HCT116 (cell line): ENCODE results near the gene FYCO1. TPM values are rescaled to one million over a fixed set of nuclear protein-coding genes. Genes with fewer than 3 reads are reported as not detected.

Experiments
- ATAC-seq: fragments of 200-7000 bp; cut with Tn5 transposase; 2 replicates; pipeline ENCODE4 v1.9.1; 2020; ENCODE audit warnings: mild to moderate bottlenecking, moderate library complexity
- BruUV-seq: library from RNA; stranded (reverse); fragments of 400-500 nt; replicated peaks from 2 replicates; lab custom pipeline; 2021; lab: Mats Ljungman, UMichigan
- CTCF ChIA-PET: fragments of 300-600 bp; sonication (Branson Sonifier 250); formaldehyde crosslinking; loops from one replicate; lab custom pipeline; 2021; ENCODE audit warnings: antibody characterized with exemption; lab: Charles Lee
- POLR2A ChIA-PET: fragments of 300-600, 350-600 bp; sonication (Branson Sonifier 250); formaldehyde crosslinking; loops from one replicate; lab custom pipeline; 2021; ENCODE audit warnings: antibody characterized with exemption; lab: Charles Lee
- RAD21 ChIA-PET, 2 experiments: fragments of 300-600 bp; sonication (Branson Sonifier 250); formaldehyde crosslinking; loops; one replicate each; lab custom pipeline; 2023; ENCODE audit warnings: low total read pairs in 2 of 2; ENCODE audit not compliant: uncharacterized antibody in 2 of 2, unreplicated experiment in 2 of 2, low non-redundant PET in 1 of 2; lab: Charles Lee
- DNase-seq: peaks from one replicate; pipeline ENCODE4 v3.0.0-alpha.2; 2010; ENCODE audit warnings: low read depth, low spot score
- H2AFZ ChIP-seq: fragments of 200-600 bp; shearing (Covaris generic), sonication (generic); 2 replicates; pipeline ENCODE4 v1.6.1; 2017; ENCODE audit warnings: low read depth, mixed run types, mixed read lengths, antibody characterized with exemption, low read length; ENCODE audit not compliant: poor library complexity, severe bottlenecking
- H3K27ac ChIP-seq: 2 replicates; pipeline ENCODE4 v1.5.1; 2012; ENCODE audit warnings: low read depth, low read length
- H3K27me3 ChIP-seq: fragments of 200-600 bp; sonication (generic); 2 replicates; pipeline ENCODE4 v1.6.1; 2016; ENCODE audit warnings: mixed run types, low read length, mixed read lengths; ENCODE audit not compliant: insufficient read depth
- H3K36me3 ChIP-seq, 2 experiments: fragments of 200-500 bp in 1 of 2; fragments of 200-600 bp in 1 of 2; sonication (Bioruptor generic) in 1 of 2; sonication (generic) in 1 of 2; 2 replicates each; pipeline versions ENCODE4 v1.5.1 to v1.6.1; 2014 to 2016; ENCODE audit warnings: low read length in 2 of 2, inconsistent platforms in 1 of 2, mixed read lengths in 1 of 2, mixed run types in 1 of 2; ENCODE audit not compliant: insufficient read depth in 2 of 2, control insufficient read depth in 1 of 2
- H3K4me1 ChIP-seq, 2 experiments: fragments of 200-600 bp in 1 of 2; sonication (generic) in 1 of 2; 2 replicates each; pipeline versions ENCODE4 v1.5.1 to v1.6.1; 2012 to 2017; ENCODE audit warnings: low read length in 2 of 2, inconsistent platforms in 1 of 2, mild to moderate bottlenecking in 1 of 2, mixed read lengths in 1 of 2, mixed run types in 1 of 2, moderate library complexity in 1 of 2; ENCODE audit not compliant: insufficient read depth in 2 of 2, control insufficient read depth in 1 of 2
- H3K4me2 ChIP-seq: fragments of 200-600 bp; sonication (generic); 2 replicates; pipeline ENCODE4 v1.6.1; 2017; ENCODE audit warnings: mixed run types, low read length, mixed read lengths
- H3K4me3 ChIP-seq, 2 experiments: fragments of 200-600 bp in 1 of 2; sonication (generic) in 1 of 2; replicated peaks in 1 of 2; 2 replicates each; pipeline ENCODE4 v1.5.1; 2011 to 2016; ENCODE audit warnings: low read length in 2 of 2, control low read depth in 1 of 2, low read depth in 1 of 2, mild to moderate bottlenecking in 1 of 2, mixed read lengths in 1 of 2, mixed run types in 1 of 2
- H3K79me2 ChIP-seq: fragments of 200-600 bp; sonication (generic); 2 replicates; pipeline ENCODE4 v1.6.1; 2017; ENCODE audit warnings: mild to moderate bottlenecking, mixed run types, low read length, moderate library complexity, mixed read lengths; ENCODE audit not compliant: insufficient read depth
- H3K9ac ChIP-seq: fragments of 200-600 bp; sonication (generic); 2 replicates; pipeline ENCODE4 v1.6.1; 2016; ENCODE audit warnings: low read length, mixed read lengths
- H3K9me2 ChIP-seq: fragments of 200-600 bp; sonication (generic), shearing (Covaris generic); 2 replicates; pipeline ENCODE4 v1.6.1; 2017; ENCODE audit warnings: mixed run types, mild to moderate bottlenecking, moderate library complexity; ENCODE audit not compliant: insufficient read depth
- H3K9me3 ChIP-seq, 2 experiments: fragments of 200-500 bp in 1 of 2; fragments of 200-600 bp in 1 of 2; sonication (Bioruptor generic) in 1 of 2; sonication (generic) in 1 of 2; 2 replicates each; pipeline ENCODE4 v1.6.1; 2014 to 2017; ENCODE audit warnings: low read length in 2 of 2, mixed read lengths in 2 of 2, inconsistent platforms in 1 of 2, low read depth in 1 of 2, mild to moderate bottlenecking in 1 of 2, mixed run types in 1 of 2, moderate library complexity in 1 of 2; ENCODE audit not compliant: control insufficient read depth in 1 of 2, insufficient read depth in 1 of 2
- H4K20me1 ChIP-seq: fragments of 200-600 bp; sonication (generic), shearing (Covaris generic); 2 replicates; pipeline ENCODE4 v1.6.1; 2017; ENCODE audit warnings: mixed run types, mild to moderate bottlenecking, moderate library complexity; ENCODE audit not compliant: insufficient read depth
- EZH2 ChIP-seq: fragments of 200-600 bp; sonication (generic); IDR thresholded peaks from 2 replicates; pipeline ENCODE4 v1.6.1; 2017; ENCODE audit warnings: antibody characterized with exemption, mixed run types
- JUND ChIP-seq: IDR thresholded peaks from 2 replicates; pipeline ENCODE4 v1.6.1; 2012
- MAX ChIP-seq: IDR thresholded peaks from 2 replicates; pipeline ENCODE4 v1.6.1; 2012
- POLR2A ChIP-seq: IDR thresholded peaks from 2 replicates; pipeline ENCODE4 v1.7.0; 2011; ENCODE audit warnings: borderline replicate concordance; ENCODE audit not compliant: insufficient read depth, insufficient read length; ENCODE audit errors: extremely low read depth
- RAD21 ChIP-seq: IDR thresholded peaks from 2 replicates; pipeline ENCODE4 v1.6.1; 2012; ENCODE audit warnings: low read depth, mild to moderate bottlenecking
- SIN3A ChIP-seq: IDR thresholded peaks from 2 replicates; pipeline ENCODE4 v1.6.1; 2012; ENCODE audit warnings: low read depth
- TCF7L2 ChIP-seq: IDR thresholded peaks from 2 replicates; pipeline ENCODE4 v1.7.0; 2011; ENCODE audit warnings: borderline replicate concordance, inconsistent platforms; ENCODE audit not compliant: insufficient read depth, insufficient read length; ENCODE audit errors: extremely low read depth
- ZBTB33 ChIP-seq: IDR thresholded peaks from 2 replicates; pipeline ENCODE4 v1.6.1; 2011; ENCODE audit warnings: mild to moderate bottlenecking, low read length, moderate library complexity; ENCODE audit not compliant: insufficient replicate concordance; ENCODE audit errors: extremely low read depth
- ZFX ChIP-seq: fragments of 450-650 bp; IDR thresholded peaks from 2 replicates; pipeline ENCODE4 v1.6.1; 2017
- intact Hi-C: fragments of 100-400 bp; cut with micrococcal nuclease; formaldehyde crosslinking; loops from 2 replicates; pipeline ENCODE4 v1.10.0; 2022
- total RNA-seq: library from RNA; stranded (reverse); gene quantifications from one replicate; pipeline ENCODE4 v1.2.1, GENCODE V29; 2021; ENCODE audit not compliant: unreplicated experiment
- TF ChIP-seq, protein P1 (sequence below): IDR thresholded peaks from 2 replicates; pipeline ENCODE4 v1.6.1; 2012; ENCODE audit warnings: low read depth
- TF ChIP-seq, protein P2 (sequence below): IDR thresholded peaks from 2 replicates; pipeline ENCODE4 v1.6.1; 2012

The FYCO1 gene
- total RNA-seq, 1 experiment from 2014 or later, result 15.8 TPM

DNA sequence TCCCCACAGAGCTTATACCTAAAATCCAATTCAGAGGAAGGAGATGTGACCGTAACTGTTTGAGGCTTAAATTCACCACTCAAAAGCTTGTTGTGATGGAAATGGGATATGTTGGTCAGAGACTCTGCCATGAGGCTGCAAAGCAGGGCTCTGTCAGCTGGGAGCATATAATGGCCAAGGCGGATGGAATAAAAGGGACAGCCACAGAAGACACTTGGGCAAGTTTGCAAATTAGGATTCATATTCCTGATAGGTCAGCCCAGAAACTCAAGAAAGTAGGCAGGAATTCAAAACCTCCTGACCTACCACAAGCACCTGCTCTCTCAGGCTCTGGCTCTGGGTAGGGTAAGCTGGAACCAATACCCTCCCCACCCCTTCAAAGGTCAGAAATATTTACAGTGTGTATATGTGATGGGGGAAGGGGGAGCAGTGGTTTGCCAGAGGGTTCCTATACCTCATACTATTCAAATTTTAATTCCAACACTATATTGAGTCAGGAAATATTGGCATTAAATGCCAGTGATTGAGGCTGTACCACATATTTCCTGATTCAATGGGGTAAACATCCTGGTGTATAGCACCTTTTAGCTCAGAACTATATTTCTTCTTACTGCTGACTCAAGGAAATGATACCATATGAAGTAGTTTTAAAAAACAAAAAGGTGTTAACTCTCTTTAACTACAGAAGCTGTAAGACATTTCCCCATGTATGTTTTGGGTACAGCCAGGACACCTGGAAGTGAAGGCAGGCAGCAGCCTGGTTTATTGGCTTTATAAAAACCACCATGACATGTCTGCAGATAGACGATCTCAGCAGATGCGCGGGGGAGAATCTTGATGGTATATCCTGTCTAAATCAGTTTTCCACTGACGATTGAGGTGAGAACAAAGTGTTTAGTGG, 19.2 kb downstream of the FYCO1 start (continued):
- TF ChIP-seq, protein P1, sequence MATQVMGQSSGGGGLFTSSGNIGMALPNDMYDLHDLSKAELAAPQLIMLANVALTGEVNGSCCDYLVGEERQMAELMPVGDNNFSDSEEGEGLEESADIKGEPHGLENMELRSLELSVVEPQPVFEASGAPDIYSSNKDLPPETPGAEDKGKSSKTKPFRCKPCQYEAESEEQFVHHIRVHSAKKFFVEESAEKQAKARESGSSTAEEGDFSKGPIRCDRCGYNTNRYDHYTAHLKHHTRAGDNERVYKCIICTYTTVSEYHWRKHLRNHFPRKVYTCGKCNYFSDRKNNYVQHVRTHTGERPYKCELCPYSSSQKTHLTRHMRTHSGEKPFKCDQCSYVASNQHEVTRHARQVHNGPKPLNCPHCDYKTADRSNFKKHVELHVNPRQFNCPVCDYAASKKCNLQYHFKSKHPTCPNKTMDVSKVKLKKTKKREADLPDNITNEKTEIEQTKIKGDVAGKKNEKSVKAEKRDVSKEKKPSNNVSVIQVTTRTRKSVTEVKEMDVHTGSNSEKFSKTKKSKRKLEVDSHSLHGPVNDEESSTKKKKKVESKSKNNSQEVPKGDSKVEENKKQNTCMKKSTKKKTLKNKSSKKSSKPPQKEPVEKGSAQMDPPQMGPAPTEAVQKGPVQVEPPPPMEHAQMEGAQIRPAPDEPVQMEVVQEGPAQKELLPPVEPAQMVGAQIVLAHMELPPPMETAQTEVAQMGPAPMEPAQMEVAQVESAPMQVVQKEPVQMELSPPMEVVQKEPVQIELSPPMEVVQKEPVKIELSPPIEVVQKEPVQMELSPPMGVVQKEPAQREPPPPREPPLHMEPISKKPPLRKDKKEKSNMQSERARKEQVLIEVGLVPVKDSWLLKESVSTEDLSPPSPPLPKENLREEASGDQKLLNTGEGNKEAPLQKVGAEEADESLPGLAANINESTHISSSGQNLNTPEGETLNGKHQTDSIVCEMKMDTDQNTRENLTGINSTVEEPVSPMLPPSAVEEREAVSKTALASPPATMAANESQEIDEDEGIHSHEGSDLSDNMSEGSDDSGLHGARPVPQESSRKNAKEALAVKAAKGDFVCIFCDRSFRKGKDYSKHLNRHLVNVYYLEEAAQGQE, result no peak
- TF ChIP-seq, protein P2, sequence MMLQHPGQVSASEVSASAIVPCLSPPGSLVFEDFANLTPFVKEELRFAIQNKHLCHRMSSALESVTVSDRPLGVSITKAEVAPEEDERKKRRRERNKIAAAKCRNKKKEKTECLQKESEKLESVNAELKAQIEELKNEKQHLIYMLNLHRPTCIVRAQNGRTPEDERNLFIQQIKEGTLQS, result no peak
- no peak for TF ChIP-seq POLR2A
- TF ChIP-seq TCF7L2, result no peak
- TF ChIP-seq SIN3A, result no peak
- TF ChIP-seq ZFX, result no peak
- no peak for TF ChIP-seq RAD21

GRCh38 chr3:45975686-45976085, 19.9 kb downstream of the FYCO1 start:
- DNase-seq (no peak), ATAC-seq (no peak)
- no peak overlapping the region for H2AFZ ChIP-seq
- ChIA-PET CTCF (no interaction called here), POLR2A (no interaction called here), RAD21 (no interaction called here)
- no peaks in the 10 kb centered on the region for H3K27me3 ChIP-seq
- H3K9ac ChIP-seq, result no peak overlapping the region
- no peaks in the 10 kb centered on the region for H3K4me1 ChIP-seq
- H3K4me3 ChIP-seq, result no peak overlapping the region
- H3K79me2 ChIP-seq, result no peaks in the 10 kb centered on the region
- H3K9me2 ChIP-seq, result no peaks in the 10 kb centered on the region
- H3K27ac ChIP-seq, result no peak overlapping the region
- BruUV-seq, result no TSS peak
- intact Hi-C loops, result no loop called here
- H3K9me3 ChIP-seq, result no peaks in the 10 kb centered on the region
- H3K36me3 ChIP-seq, result peaks cover 7 to 16% of the 10 kb centered on the region in 2 experiments; a peak in 2 of 4 replicates
- no peaks in the 10 kb centered on the region for H4K20me1 ChIP-seq
- no peak overlapping the region for H3K4me2 ChIP-seq
- TF ChIP-seq POLR2A, result no peak
- TF ChIP-seq MAX, result no peak
- TF ChIP-seq, protein P2, result no peak
- no peak for TF ChIP-seq JUND
- no peak for TF ChIP-seq EZH2
- TF ChIP-seq ZFX, result no peak
- no peak for TF ChIP-seq ZBTB33
- no peak for TF ChIP-seq SIN3A
